Measurements from ENCODE around the gene GRN. TPM values are rescaled to one million over a fixed set of nuclear protein-coding genes. Genes with fewer than 3 reads are reported as not detected.
A peak's percentile ranks its signal among the peaks of the same experiment; 100 is the strongest.

Gene GRN
- total and polyA plus RNA-seq, 9 of the 15 experiments (the other 6 are each of a cell fraction or from before 2014, with no cell fraction given), result 5.4 to 75.3 (median 20.7) TPM

DNA sequence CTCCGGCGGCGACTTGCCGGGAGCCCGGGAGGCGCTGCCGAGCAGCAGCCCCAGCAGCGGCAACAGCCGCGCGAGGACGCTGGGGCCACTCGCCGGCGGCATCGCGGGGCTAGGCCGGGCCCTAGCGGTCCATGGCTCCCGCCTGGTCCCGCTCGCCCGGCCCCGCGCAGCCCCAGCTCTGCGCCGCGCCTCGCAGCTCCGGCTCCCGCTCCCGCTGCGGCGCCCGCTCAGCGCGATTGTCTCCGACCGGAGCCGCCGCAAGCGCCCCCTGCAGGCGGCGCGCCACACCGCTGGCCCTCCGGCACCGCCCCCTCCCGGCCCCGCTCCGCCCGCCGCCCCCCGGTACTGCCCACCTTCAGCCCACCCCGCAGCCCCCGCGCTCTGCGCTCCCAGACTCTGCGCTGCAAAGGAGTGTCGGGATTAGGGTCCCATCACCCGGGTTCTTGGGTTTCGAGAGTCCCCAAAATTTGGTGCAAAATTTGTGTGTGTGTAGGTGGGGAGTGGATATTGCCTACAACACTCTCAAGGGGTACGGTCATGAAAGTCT lies 18.6 kb downstream of the GRN start, which contains the start of gene FAM171A2 (continued):
- TF ChIP-seq RNF219 (CRISPR knock-in tag; IDR thresholded peaks at IDR 0.05) (no peak), ETS2 (tag; IDR thresholded peaks at IDR 0.05; ENCODE audit: borderline replicate concordance, poor library complexity, severe bottlenecking) (no peak), TRIM24 (IDR thresholded peaks at IDR 0.05) (no peak), ZC3H8 (IDR thresholded peaks at IDR 0.05) (no peak), FOSL1 (tag; conservative IDR thresholded peaks at IDR 0.05) (no peak), HNRNPK (IDR thresholded peaks at IDR 0.05; ENCODE audit: low read depth, low read length, poor library complexity, severe bottlenecking) (no peak), SMAD2 (IDR thresholded peaks at IDR 0.05; ENCODE audit: low read depth, low read length) (no peak), ZNF165 (CRISPR knock-in tag; IDR thresholded peaks at IDR 0.05; ENCODE audit: borderline replicate concordance) (no peak), SREBF1 (IDR thresholded peaks at IDR 0.05; ENCODE audit: borderline replicate concordance, low read depth, low read length) (no peak), FOXJ3 (CRISPR knock-in tag; IDR thresholded peaks at IDR 0.05) (no peak), ZNF133 (CRISPR knock-in tag; IDR thresholded peaks at IDR 0.05) (no peak), WHSC1 (IDR thresholded peaks at IDR 0.05; ENCODE audit: low read length) (no peak), KLF1 (tag; IDR thresholded peaks at IDR 0.05) (no peak), ELF2 (CRISPR knock-in tag; IDR thresholded peaks at IDR 0.05) (no peak), RUNX1 (IDR thresholded peaks at IDR 0.05; ENCODE audit: low read depth) (no peak), XRCC5 (IDR thresholded peaks at IDR 0.05; ENCODE audit: low read depth, low read length) (no peak), RCOR1 (IDR thresholded peaks at IDR 0.05; ENCODE audit: borderline replicate concordance in 1 of 2, low read depth in 2 of 2, low read length in 2 of 2) (no peak), AFF4 (CRISPR knock-in tag; IDR thresholded peaks at IDR 0.05) (no peak), CREM (IDR thresholded peaks at IDR 0.05; ENCODE audit: low read depth) (no peak), ZNF717 (CRISPR knock-in tag; IDR thresholded peaks at IDR 0.05) (no peak), ZNF395 (CRISPR knock-in tag; IDR thresholded peaks at IDR 0.05) (0 out of 2 replicates have a peak, but pooled peaks have one; percentile 27)
- TF ChIP-seq, protein P1, sequence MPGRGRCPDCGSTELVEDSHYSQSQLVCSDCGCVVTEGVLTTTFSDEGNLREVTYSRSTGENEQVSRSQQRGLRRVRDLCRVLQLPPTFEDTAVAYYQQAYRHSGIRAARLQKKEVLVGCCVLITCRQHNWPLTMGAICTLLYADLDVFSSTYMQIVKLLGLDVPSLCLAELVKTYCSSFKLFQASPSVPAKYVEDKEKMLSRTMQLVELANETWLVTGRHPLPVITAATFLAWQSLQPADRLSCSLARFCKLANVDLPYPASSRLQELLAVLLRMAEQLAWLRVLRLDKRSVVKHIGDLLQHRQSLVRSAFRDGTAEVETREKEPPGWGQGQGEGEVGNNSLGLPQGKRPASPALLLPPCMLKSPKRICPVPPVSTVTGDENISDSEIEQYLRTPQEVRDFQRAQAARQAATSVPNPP (IDR thresholded peaks at IDR 0.05; ENCODE audit: borderline replicate concordance, insufficient read depth, insufficient read length), result no peak

Data from K562 (cell line).